GM23248 (cell line): ENCODE data around the gene KRT3.

Experiments used
- EZH2 ChIP-seq: fragments of 200-600 bp; sonication (generic); IDR thresholded peaks from 2 replicates; pipeline ENCODE4 v1.6.1; 2018; ENCODE audit warnings: antibody characterized with exemption, mild to moderate bottlenecking; ENCODE audit not compliant: insufficient read depth, poor library complexity, severe bottlenecking
- EZH2phosphoT487 ChIP-seq: fragments of 200-600 bp; sonication (generic); IDR thresholded peaks from 2 replicates; pipeline ENCODE4 v1.6.1; 2018; ENCODE audit warnings: antibody characterized with exemption, moderate library complexity, mild to moderate bottlenecking, low read depth; ENCODE audit not compliant: insufficient read depth

DNA sequence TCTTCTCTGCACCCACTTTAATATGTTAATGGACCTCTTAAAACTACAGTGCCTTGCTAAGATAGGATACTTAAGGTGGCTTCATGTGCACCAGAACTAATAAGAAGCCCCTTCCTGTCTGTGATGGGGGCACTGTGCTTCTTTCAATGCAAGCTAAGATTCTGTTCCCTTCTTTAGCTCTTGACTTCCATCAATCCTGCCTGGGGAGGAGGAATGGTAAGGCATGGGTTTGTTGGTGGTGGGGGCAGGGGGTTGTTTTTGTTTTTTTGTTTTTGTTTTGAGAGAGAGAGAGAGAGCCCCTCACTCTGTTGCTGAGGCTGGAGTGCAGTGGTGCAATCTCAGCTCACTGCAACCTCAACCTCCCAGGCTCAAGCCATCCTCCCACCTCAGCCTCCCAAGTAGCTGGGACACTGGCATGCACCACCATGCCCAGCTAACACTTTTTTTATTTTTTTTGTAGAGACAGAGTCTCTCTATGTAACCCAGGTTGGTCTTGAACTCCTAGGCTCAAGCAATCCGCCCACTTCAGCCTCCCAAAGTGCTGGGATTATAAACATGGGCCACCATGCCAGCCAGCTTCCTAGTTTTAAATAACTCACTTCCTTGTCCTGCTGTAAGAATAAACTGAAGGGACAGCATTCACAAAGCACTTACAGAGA lies 4.5 kb upstream of the KRT3 start:
- TF ChIP-seq EZH2, result no peak
- TF ChIP-seq EZH2phosphoT487, result no peak
